GM19468 (cell line): ENCODE measurements around the gene KIF6.
"Not testable (repeated sequence)": the region's sequence is repeated elsewhere in the genome, so short reads cannot be mapped to it uniquely, and the experiment has no call there.

Experiments used
- ATAC-seq: cut with Tn5 transposase; IDR thresholded peaks from one replicate; pipeline ENCODE4 v1.9.1; 2021; ENCODE audit warnings: mild to moderate bottlenecking, moderate library complexity, moderate number of reproducible peaks; ENCODE audit not compliant: unreplicated experiment; ENCODE audit errors: extremely low read depth

Gene KIF6

GRCh38 chr6:39724787-39725631 is at the start of gene KIF6:
TSS of gene KIF6 (minus strand) at chr6:39725408. CDS start at chr6:39725310, 98 bp downstream.
- ATAC-seq: peak; percentile 83

DNA sequence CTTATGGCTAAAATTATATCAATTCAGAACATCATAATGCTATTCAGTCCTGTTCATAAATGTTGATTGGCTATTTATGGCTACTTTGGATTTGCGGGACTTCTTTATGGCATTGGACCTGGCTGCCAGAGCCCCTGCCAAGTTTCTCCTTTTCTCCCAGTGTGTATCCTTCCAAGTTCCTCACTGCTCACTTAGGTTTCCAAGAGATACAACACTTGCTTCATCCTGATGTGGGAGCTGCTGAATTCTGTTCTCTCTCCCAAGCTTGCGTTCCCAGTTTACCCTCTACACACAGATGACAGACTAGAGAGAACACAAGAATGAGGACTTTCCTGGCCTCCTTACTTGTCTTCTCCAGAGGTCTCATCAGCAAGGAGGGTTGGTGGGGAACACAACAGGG is 48.6 kb upstream of the KIF6 start:
- ATAC-seq: no peak

DNA sequence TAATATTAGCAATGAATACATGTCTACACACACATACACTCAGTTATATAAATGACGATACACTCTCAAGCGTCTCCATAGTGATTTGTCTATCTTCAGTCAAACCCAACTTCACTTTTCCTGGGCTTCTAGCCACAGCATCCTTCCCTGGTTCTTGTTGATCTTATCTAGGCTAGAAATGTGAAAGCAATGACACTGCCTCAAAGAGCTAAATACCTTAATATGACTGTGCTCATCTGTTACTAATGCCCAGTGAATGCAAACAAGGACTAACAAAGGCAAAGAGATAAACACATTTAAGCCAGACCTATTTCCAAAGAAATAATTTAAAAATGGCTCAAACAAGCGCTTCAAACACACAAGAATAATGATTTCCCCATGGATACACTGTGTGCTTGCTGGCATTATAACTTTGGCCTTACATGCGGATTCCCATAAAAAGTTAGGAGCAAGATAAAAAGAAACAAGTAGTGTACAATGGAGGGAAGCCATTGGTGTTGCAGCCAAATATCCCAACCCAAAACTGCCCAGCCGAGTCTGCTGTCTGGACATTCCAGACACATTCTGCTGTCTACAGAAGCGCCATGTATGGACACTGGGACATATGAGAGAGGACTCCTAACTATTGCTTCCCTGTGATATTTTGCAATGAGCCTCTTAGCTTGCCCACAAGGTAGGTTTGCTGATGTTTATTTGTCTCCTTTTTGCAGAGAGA is 47.5 kb upstream of the KIF6 start:
- ATAC-seq: no peak

DNA sequence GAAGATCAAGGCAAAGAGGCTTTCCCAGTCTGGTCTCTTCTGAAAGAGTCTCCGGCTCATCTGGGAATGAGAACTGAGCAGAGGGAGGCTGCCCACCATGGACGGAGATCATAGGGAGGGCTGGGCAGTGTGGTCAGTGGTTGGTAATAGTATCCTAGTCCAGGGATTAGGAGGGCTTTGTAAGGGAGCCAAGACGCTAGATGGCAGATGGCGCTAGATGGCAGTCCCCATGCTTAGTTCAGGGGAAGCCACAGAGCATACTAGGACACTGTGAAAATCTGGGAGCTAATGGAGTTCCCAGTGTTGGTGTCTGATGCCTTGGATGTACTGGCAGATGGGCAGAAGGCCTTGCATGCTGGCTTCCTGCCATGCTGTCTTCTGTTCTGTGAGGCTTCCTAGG is 45.2 kb upstream of the KIF6 start:
- no peak for ATAC-seq

GRCh38 chr6:39769012-39769411 is 43.8 kb upstream of the KIF6 start:
- ATAC-seq: no peak

DNA sequence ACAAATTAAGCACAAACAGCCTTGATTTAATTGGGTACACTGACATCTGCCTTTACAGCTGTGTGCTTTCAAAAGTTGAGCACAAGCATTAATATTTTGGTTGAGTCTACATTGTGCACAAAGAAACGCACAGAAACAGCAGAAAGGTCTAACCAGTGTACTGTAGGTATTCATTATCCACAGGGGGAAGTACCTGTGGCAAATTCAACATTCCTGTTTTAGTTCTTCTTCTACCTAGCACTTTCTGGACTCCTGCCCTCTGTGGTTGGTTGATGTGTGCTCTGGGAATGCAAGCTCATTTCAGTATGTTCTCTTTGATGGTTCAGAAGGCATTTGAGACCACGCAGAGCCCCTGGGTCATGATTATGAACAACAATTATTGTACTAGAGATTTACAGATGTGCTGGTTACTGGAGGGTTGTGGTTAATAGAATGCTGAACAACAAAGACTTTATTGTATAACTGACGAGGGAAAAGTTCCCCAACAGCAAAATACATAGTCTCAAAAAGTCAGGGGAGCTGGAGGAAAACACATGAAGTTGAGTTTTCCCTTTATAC is 40.4 kb upstream of the KIF6 start:
- no peak for ATAC-seq

- no peak for ATAC-seq
Measured at GRCh38 chr6:39760226-39760952, 35.2 kb upstream of the KIF6 start.

GRCh38 chr6:39758905-39759605 is 33.8 kb upstream of the KIF6 start:
- ATAC-seq: no peak

DNA sequence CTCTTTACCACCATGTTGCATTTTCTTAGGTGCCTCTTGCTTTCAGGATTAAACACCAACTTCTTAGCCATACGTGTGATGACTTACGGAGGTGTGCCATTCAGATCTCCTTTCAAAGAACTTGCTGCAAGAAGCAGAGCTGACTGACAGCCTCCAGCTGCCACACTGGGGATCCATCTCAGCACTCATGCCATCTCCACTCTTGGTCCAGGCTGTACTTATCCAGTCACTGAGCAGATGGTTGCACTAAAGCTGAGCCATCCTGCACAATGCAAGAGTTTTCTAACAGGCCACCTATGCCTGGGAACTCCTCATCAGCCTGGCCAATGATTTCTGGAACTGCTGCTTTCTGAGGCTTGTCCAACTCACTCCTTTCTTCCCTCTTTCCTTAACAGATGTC is 31.4 kb upstream of the KIF6 start:
- no peak for ATAC-seq

- no peak for ATAC-seq
Measured at GRCh38 chr6:39755231-39755630, 30.0 kb upstream of the KIF6 start.

- no peak for ATAC-seq
Measured at GRCh38 chr6:39754514-39755115, 29.4 kb upstream of the KIF6 start.

GRCh38 chr6:39753725-39754045 is 28.5 kb upstream of the KIF6 start:
- ATAC-seq: no peak

DNA sequence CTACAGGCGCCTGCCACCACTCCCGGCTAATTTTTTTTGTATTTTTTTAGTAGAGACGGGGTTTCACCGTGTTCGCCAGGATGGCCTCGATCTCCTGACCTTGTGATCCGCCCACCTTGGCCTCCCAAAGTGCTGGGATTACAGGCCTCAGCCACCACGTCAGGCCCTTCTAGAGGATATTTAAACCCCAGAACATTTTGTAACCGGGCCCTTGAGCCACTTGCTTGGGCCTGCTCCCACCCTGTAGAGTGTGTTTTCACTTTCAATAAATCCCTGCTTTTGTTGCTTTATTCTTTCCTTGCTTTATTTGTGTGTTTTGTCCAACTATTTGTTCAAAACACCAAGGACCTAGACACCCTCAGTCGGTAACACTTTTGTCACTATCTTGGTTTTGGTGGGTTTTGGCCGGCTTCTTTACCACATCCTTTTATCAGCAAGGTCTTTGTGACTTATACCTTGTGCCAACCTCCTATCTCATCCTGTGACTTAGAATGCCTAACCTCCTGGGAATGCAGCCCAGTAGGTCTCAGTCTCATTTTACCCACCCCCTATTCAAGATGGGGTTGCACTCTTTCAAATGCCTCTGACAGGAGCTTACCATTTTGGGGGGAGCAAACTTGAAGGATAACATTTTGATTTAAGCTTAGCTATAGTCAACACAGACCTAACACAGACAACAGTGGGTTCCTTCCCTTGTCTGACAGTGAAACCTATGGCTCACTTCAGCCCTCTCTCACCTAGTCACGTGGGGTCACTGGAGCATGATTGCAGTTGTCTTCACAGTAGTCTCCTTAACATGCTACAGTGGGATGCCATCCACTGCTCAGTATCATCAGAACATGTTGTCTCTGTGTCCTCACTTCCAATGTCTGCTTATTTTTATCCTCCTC is 27.9 kb upstream of the KIF6 start:
- ATAC-seq: no peak

- ATAC-seq: no peak
Measured at GRCh38 chr6:39746795-39747194, 21.6 kb upstream of the KIF6 start.

DNA sequence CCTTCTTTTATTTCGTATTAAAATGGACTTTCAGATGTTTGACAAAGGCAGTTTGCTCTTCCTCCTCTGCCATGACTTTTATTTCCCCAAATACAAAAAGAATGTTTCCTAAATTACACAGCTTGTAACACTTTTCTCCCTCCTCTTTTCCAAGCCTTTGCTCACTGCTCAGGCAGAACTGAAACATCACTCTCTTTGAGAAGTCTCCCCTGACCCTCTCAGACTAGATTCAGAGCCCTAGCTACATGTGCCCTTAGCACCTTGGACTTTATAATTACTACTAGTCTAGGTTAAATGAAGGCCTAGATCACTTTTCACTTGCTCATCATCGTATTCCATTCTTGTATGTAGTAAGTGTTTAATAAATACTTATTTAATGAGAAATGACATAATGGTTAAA is 8.5 kb upstream of the KIF6 start:
- no peak for ATAC-seq

DNA sequence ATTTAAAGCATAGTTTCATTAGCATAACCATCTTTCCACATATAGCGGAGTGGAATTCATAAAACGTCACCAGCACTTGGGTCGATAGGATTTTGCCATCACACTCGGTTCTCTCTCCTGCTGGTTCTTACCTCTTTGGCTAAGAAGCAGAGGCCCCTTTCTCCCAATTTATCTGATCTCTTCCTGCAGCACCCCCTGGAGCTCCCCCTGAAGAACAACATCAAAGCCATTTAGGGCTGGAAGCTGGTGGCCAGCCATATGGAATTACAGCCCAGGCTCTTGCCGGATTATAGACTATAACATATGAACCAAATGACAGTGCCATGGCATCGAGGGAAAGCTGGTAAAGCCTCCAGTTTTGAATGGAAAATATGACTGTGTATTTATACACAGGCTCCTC is 6.4 kb upstream of the KIF6 start:
- no peak for ATAC-seq

- no peak for ATAC-seq
Measured at GRCh38 chr6:39729945-39730344, 4.7 kb upstream of the KIF6 start.

GRCh38 chr6:39725632-39725997 is 407 bp upstream of the KIF6 start:
- no peak for ATAC-seq

DNA sequence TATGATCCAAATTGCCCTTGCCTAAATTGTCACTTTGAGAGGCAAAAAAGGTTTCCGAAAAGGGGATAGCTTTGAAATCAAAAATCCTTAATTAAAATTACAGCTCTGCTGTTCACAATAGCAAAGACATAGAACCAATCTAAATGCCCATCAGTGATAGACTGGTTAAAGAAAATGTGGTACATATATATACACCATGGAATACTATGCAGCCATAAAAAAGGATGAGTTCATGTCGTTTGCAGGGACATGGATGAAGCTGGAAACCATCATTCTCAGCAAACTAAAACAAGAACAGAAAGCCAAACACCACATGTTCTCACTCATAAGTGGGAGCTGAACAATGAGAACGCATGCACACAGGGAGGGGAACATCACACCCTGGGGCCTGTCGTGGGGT is 1.9 kb downstream of the KIF6 start:
- not testable (repeated sequence) for ATAC-seq
